PC-9 (cell line): ENCODE measurements around the gene HK3. TPM values are rescaled to one million over a fixed set of nuclear protein-coding genes. Genes with fewer than 3 reads are reported as not detected.

Source experiments
- BruUV-seq: library from RNA; stranded (reverse); fragments of 400-500 nt; replicated peaks from 2 replicates; lab custom pipeline; 2021; lab: Mats Ljungman, UMichigan
- CTCF ChIA-PET: fragments of 300-600 bp; sonication (Branson Sonifier 250); formaldehyde crosslinking; loops from one replicate; lab custom pipeline; 2022; ENCODE audit warnings: antibody characterized with exemption; lab: Charles Lee
- POLR2A ChIA-PET: fragments of 300-600 bp; sonication (Branson Sonifier 250); formaldehyde crosslinking; loops from one replicate; lab custom pipeline; 2022; ENCODE audit warnings: antibody characterized with exemption; ENCODE audit not compliant: unreplicated experiment; lab: Charles Lee
- DNase-seq, 2 experiments: peaks; one replicate each; pipeline versions ENCODE4 v3.0.0 to v3.0.0-alpha.2; 2015 to 2022; ENCODE audit warnings: mixed read lengths in 1 of 2
- H2AFZ ChIP-seq: fragments of 200-600 bp; sonication (generic); 2 replicates; pipeline ENCODE4 v1.8.1; 2017; ENCODE audit warnings: antibody characterized with exemption
- H3F3A ChIP-seq: fragments of 200-600 bp; sonication (generic); 2 replicates; pipeline ENCODE4 v1.8.1; 2017; ENCODE audit warnings: antibody characterized with exemption, mild to moderate bottlenecking, low read depth; ENCODE audit not compliant: insufficient read depth
- H3K27ac ChIP-seq: fragments of 200-600 bp; sonication (generic); 2 replicates; pipeline ENCODE4 v1.6.1; 2016; ENCODE audit warnings: mixed run types
- H3K27me3 ChIP-seq: fragments of 200-600 bp; sonication (generic); 2 replicates; pipeline ENCODE4 v1.6.1; 2016; ENCODE audit warnings: low read depth, mixed run types; ENCODE audit not compliant: insufficient read depth
- H3K36me3 ChIP-seq: fragments of 200-600 bp; sonication (generic); 2 replicates; pipeline ENCODE4 v1.6.1; 2016; ENCODE audit warnings: low read depth, mixed run types
- H3K4me1 ChIP-seq: fragments of 200-600 bp; sonication (generic); replicated peaks from 2 replicates; pipeline ENCODE4 v1.6.1; 2016; ENCODE audit warnings: mixed run types; ENCODE audit not compliant: insufficient read depth
- H3K4me2 ChIP-seq: fragments of 200-600 bp; sonication (generic); 2 replicates; pipeline ENCODE4 v1.6.1; 2017; ENCODE audit warnings: mixed run types
- H3K4me3 ChIP-seq: fragments of 200-600 bp; sonication (generic); 2 replicates; pipeline ENCODE4 v1.6.1; 2016; ENCODE audit warnings: mixed run types
- H3K79me2 ChIP-seq: fragments of 200-600 bp; sonication (generic); 2 replicates; pipeline ENCODE4 v1.6.1; 2017; ENCODE audit warnings: low read depth, mixed run types
- H3K9me2 ChIP-seq: fragments of 200-600 bp; sonication (generic); 2 replicates; pipeline ENCODE4 v1.8.1; 2017; ENCODE audit warnings: mild to moderate bottlenecking; ENCODE audit not compliant: insufficient read depth
- H3K9me3 ChIP-seq: fragments of 200-600 bp; sonication (generic); 2 replicates; pipeline ENCODE4 v1.8.1; 2016; ENCODE audit warnings: low read depth; ENCODE audit not compliant: insufficient read depth
- H4K20me1 ChIP-seq: fragments of 200-600 bp; sonication (generic); 2 replicates; pipeline ENCODE4 v1.8.1; 2017; ENCODE audit not compliant: insufficient read depth
- EZH2 ChIP-seq: fragments of 200-600 bp; sonication (generic); IDR thresholded peaks from 2 replicates; pipeline ENCODE4 v1.8.0; 2017; ENCODE audit warnings: antibody characterized with exemption, low read depth
- intact Hi-C: fragments of 100-400 bp; cut with micrococcal nuclease; formaldehyde crosslinking; loops from one replicate; pipeline ENCODE4 v1.10.0; 2022; ENCODE audit not compliant: unreplicated experiment
- total RNA-seq: library from RNA; stranded (reverse); gene quantifications from 2 replicates; pipeline ENCODE4 v1.2.3, GENCODE V29; 2021
- TF ChIP-seq, protein P1 (sequence below): fragments of 200-600 bp; sonication (generic); conservative IDR thresholded peaks from 2 replicates; pipeline ENCODE4 v1.6.1; 2017; ENCODE audit warnings: mixed run types, antibody characterized with exemption, mild to moderate bottlenecking, moderate library complexity

HK3 gene
- total RNA-seq, 1 experiment from 2014 or later: not detected

DNA sequence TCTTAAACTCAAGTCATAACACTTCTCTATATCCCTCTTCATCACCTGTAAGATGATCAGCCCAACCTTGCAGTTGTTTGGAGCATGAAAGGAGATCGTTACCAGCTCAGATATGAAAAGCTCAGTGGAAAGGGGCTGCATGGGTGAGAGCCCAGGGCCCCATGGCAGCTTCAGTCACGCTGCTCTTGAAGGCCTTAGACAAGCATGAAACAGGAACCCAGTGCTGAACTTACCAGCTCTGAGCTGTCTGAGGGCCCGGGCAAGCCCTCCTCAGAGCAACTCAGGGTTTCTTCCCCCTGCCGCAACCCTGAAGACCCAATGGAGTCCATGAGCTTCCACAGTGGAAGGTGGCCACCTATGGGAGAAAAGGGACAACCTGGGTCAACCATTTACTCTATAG, 3.3 kb downstream of the HK3 start:
- Histone ChIP-seq H3K4me3 (no peak overlapping the region), H3K79me2 (no peaks in the 10 kb centered on the region), H3K27ac (no peak overlapping the region), H3K9me3 (no peaks in the 10 kb centered on the region), H3F3A (0 out of 2 replicates have a peak, but pooled peaks cover 3% of the 10 kb centered on the region), H4K20me1 (no peaks in the 10 kb centered on the region), H3K36me3 (no peaks in the 10 kb centered on the region), H3K4me1 (no peaks in the 10 kb centered on the region), H3K4me2 (no peak overlapping the region), H3K9me2 (no peaks in the 10 kb centered on the region), H2AFZ (no peak overlapping the region), H3K27me3 (no peaks in the 10 kb centered on the region)
- intact Hi-C loops: no loop called here
- ChIA-PET CTCF (interaction anchor here (0.6 kb wide), 1 partner anchor 12 kb away, joined by 3 read pairs; no protein-coding TSS in a partner anchor), POLR2A (no interaction called here)
- no peak for DNase-seq
- no TSS peak for BruUV-seq
- TF ChIP-seq, protein P1, sequence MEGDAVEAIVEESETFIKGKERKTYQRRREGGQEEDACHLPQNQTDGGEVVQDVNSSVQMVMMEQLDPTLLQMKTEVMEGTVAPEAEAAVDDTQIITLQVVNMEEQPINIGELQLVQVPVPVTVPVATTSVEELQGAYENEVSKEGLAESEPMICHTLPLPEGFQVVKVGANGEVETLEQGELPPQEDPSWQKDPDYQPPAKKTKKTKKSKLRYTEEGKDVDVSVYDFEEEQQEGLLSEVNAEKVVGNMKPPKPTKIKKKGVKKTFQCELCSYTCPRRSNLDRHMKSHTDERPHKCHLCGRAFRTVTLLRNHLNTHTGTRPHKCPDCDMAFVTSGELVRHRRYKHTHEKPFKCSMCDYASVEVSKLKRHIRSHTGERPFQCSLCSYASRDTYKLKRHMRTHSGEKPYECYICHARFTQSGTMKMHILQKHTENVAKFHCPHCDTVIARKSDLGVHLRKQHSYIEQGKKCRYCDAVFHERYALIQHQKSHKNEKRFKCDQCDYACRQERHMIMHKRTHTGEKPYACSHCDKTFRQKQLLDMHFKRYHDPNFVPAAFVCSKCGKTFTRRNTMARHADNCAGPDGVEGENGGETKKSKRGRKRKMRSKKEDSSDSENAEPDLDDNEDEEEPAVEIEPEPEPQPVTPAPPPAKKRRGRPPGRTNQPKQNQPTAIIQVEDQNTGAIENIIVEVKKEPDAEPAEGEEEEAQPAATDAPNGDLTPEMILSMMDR: no peak
- TF ChIP-seq EZH2: no peak

DNA sequence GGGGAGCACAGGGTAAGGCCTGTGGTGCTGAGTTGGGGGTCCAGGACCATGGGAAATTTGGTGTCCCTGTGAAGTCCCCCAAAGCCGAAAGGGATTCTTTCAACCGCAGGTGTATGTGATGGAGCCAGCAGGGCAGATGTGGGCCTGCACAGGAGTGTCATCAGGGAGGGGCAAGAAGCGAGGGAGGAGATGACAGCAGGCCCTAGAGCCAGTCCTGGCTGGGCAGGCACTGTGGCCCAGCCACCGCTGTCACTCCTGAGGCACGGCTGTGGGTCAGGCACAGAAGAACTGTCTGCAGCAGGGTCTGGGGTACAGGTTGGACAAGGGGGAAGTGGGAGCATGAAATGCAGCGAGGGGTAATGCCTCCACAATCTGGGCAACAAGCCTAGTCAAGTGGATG, 4.8 kb downstream of the HK3 start:
- Histone ChIP-seq H3K9me2 (no peaks in the 10 kb centered on the region), H3F3A (0 out of 2 replicates have a peak, but pooled peaks cover 3% of the 10 kb centered on the region), H3K4me3 (no peak overlapping the region), H3K4me2 (no peak overlapping the region), H3K4me1 (no peaks in the 10 kb centered on the region), H3K27ac (no peak overlapping the region), H4K20me1 (no peaks in the 10 kb centered on the region), H3K9me3 (no peaks in the 10 kb centered on the region), H3K79me2 (no peaks in the 10 kb centered on the region), H3K36me3 (no peaks in the 10 kb centered on the region), H2AFZ (no peak overlapping the region), H3K27me3 (no peaks in the 10 kb centered on the region)
- ChIA-PET POLR2A (no interaction called here), CTCF (no interaction called here)
- no TSS peak for BruUV-seq
- intact Hi-C loops: no loop called here
- TF ChIP-seq, protein P1: no peak
- TF ChIP-seq EZH2: no peak
- DNase-seq: peak in 1 of 2 experiments; percentile 17

DNA sequence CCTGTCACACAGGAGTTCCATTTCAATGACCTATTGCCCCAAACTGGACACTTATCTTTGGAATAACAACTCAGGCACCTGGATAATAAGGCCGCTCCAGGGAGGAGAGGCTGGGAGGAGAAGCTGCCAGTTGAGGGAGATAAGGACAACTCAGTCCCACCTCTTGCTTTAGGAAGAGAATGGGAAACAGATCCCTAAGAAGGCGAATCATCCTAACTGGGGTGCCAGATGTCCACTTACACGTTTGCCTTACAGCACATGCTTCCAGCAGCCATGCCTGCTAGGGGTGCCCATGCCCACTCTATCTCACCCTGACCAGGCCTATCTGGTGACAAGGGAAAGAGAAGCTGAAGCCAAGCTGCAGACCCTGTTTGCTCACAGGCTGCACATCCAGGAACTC, 6.5 kb downstream of the HK3 start:
- no peaks in the 10 kb centered on the region for H3K27me3 ChIP-seq
- 0 out of 2 replicates have a peak, but pooled peaks cover 3% of the 10 kb centered on the region for H3F3A ChIP-seq
- intact Hi-C loops: no loop called here
- H4K20me1 ChIP-seq: no peaks in the 10 kb centered on the region
- TF ChIP-seq, protein P1: no peak
- no peak for TF ChIP-seq EZH2
- H3K9me3 ChIP-seq: no peaks in the 10 kb centered on the region
- no peaks in the 10 kb centered on the region for H3K4me1 ChIP-seq
- no peak overlapping the region for H3K27ac ChIP-seq
- H3K79me2 ChIP-seq: no peaks in the 10 kb centered on the region
- POLR2A ChIA-PET: no interaction called here
- peak in 1 of 2 experiments; percentile 3 for DNase-seq
- H2AFZ ChIP-seq: no peak overlapping the region
- no peak overlapping the region for H3K4me3 ChIP-seq
- H3K4me2 ChIP-seq: no peak overlapping the region
- H3K9me2 ChIP-seq: no peaks in the 10 kb centered on the region
- BruUV-seq: no TSS peak
- CTCF ChIA-PET: no interaction called here
- no peaks in the 10 kb centered on the region for H3K36me3 ChIP-seq
